Neural progenitor cell (in vitro differentiated cells): ENCODE data around the gene ANKRD60. TPM values are rescaled to one million over a fixed set of nuclear protein-coding genes. Genes with fewer than 3 reads are reported as not detected.

Experiments
- DNase-seq: peaks from one replicate; pipeline ENCODE4 v3.0.0-alpha.2; 2016; ENCODE audit warnings: low spot score
- H2AFZ ChIP-seq: fragments of 200-600 bp; sonication (generic); replicated peaks from 2 replicates; pipeline ENCODE4 v1.6.1; 2016; ENCODE audit warnings: antibody characterized with exemption
- H3F3A ChIP-seq: fragments of 200-600 bp; sonication (generic); 2 replicates; pipeline ENCODE4 v1.6.1; 2016; ENCODE audit warnings: antibody characterized with exemption, low read depth
- H3K27ac ChIP-seq: fragments of 200-600 bp; sonication (generic); 2 replicates; pipeline ENCODE4 v1.5.1; 2016; ENCODE audit warnings: mild to moderate bottlenecking
- H3K27me3 ChIP-seq: fragments of 200-600 bp; sonication (generic); 2 replicates; pipeline ENCODE4 v1.6.1; 2016; ENCODE audit warnings: mild to moderate bottlenecking, moderate library complexity
- H3K36me3 ChIP-seq: fragments of 200-600 bp; sonication (generic); 2 replicates; pipeline ENCODE4 v1.5.1; 2016
- H3K4me1 ChIP-seq: fragments of 200-600 bp; sonication (generic); 2 replicates; pipeline ENCODE4 v1.6.1; 2016; ENCODE audit warnings: mixed run types
- H3K4me2 ChIP-seq: fragments of 200-600 bp; sonication (generic); 2 replicates; pipeline ENCODE4 v1.6.1; 2016
- H3K4me3 ChIP-seq: fragments of 200-600 bp; sonication (generic); 2 replicates; pipeline ENCODE4 v1.5.1; 2016
- H3K79me2 ChIP-seq: fragments of 200-600 bp; sonication (generic); 2 replicates; pipeline ENCODE4 v1.6.1; 2016; ENCODE audit warnings: low read depth
- H3K9ac ChIP-seq: fragments of 200-600 bp; sonication (generic); 2 replicates; pipeline ENCODE4 v1.6.1; 2016
- H3K9me3 ChIP-seq: fragments of 200-600 bp; sonication (generic); 2 replicates; pipeline ENCODE4 v1.5.1; 2016; ENCODE audit warnings: low read depth
- H4K20me1 ChIP-seq: fragments of 200-600 bp; sonication (generic); 2 replicates; pipeline ENCODE4 v1.6.1; 2016; ENCODE audit warnings: low read depth
- H3K27ac Mint-ChIP-seq: 3 replicates; pipeline ENCODE4 v1.8.0; 2021; ENCODE audit warnings: mixed read lengths
- H3K27me3 Mint-ChIP-seq: 2 replicates; pipeline ENCODE4 v1.8.0; 2022; ENCODE audit warnings: low read depth, mild to moderate bottlenecking, inconsistent platforms, moderate library complexity, mixed read lengths; ENCODE audit not compliant: insufficient read depth
- H3K36me3 Mint-ChIP-seq: 3 replicates; pipeline ENCODE4 v1.8.0; 2021; ENCODE audit warnings: mixed read lengths
- H3K4me1 Mint-ChIP-seq: 3 replicates; pipeline ENCODE4 v1.8.0; 2021; ENCODE audit warnings: mixed read lengths
- H3K4me3 Mint-ChIP-seq: 3 replicates; pipeline ENCODE4 v1.8.0; 2021; ENCODE audit warnings: mild to moderate bottlenecking, moderate library complexity, mixed read lengths
- H3K9me3 Mint-ChIP-seq: 3 replicates; pipeline ENCODE4 v1.8.0; 2020; ENCODE audit warnings: mixed read lengths
- CTCF ChIP-seq: fragments of 200-600 bp; sonication (generic); IDR thresholded peaks from 2 replicates; pipeline ENCODE4 v1.5.1; 2017; ENCODE audit warnings: antibody characterized with exemption, mild to moderate bottlenecking
- EZH2 ChIP-seq: fragments of 200-600 bp; sonication (generic); IDR thresholded peaks from 2 replicates; pipeline ENCODE4 v1.6.1; 2017; ENCODE audit warnings: antibody characterized with exemption, mild to moderate bottlenecking, moderate library complexity
- EZH2phosphoT487 ChIP-seq: fragments of 200-600 bp; sonication (generic); IDR thresholded peaks from 2 replicates; pipeline ENCODE4 v1.6.1; 2017; ENCODE audit warnings: antibody characterized with exemption
- total RNA-seq: library from RNA; depleted of rRNA; stranded (reverse); fragments of >200 nt; gene quantifications from 2 replicates; pipeline ENCODE4 v1.2.3, GENCODE V29; 2015; ENCODE audit warnings: low replicate concordance

ANKRD60 gene
- total RNA-seq, 1 donor from 2014 or later = not detected

- Histone ChIP-seq H3K27ac (no peak overlapping the region), H3K27me3 (no peaks in the 10 kb centered on the region), H3K9me3 (no peaks in the 10 kb centered on the region), H3K36me3 (no peaks in the 10 kb centered on the region), H3K9ac (no peak overlapping the region), H3K4me2 (no peak overlapping the region), H3K79me2 (no peaks in the 10 kb centered on the region), H4K20me1 (no peaks in the 10 kb centered on the region), H3F3A (no peaks in the 10 kb centered on the region), H2AFZ (no peak overlapping the region), H3K4me3 (no peak overlapping the region), H3K4me1 (no peaks in the 10 kb centered on the region)
- H3K4me1 Mint-ChIP-seq = no peaks in the 10 kb centered on the region
- H3K4me3 Mint-ChIP-seq = no peak overlapping the region
- H3K9me3 Mint-ChIP-seq = peaks cover 2% of the 10 kb centered on the region
- no peaks in the 10 kb centered on the region for H3K36me3 Mint-ChIP-seq
- H3K27me3 Mint-ChIP-seq = peaks cover 3% of the 10 kb centered on the region
- TF ChIP-seq CTCF (no peak), EZH2 (no peak), EZH2phosphoT487 (no peak)
- no peak for DNase-seq
- H3K27ac Mint-ChIP-seq = no peak overlapping the region
Measured at GRCh38 chr20:58202044-58202443, 26.4 kb downstream of the ANKRD60 start.

- Mint-ChIP-seq H3K36me3 (no peaks in the 10 kb centered on the region), H3K4me3 (no peak overlapping the region), H3K9me3 (peaks cover 2% of the 10 kb centered on the region), H3K27ac (no peak overlapping the region), H3K4me1 (no peaks in the 10 kb centered on the region), H3K27me3 (peaks cover 3% of the 10 kb centered on the region)
- H4K20me1 ChIP-seq = no peaks in the 10 kb centered on the region
- no peak overlapping the region for H3K4me3 ChIP-seq
- DNase-seq = no peak
- no peak overlapping the region for H3K27ac ChIP-seq
- H3K4me1 ChIP-seq = no peaks in the 10 kb centered on the region
- TF ChIP-seq EZH2 (no peak), EZH2phosphoT487 (no peak), CTCF (no peak)
- no peaks in the 10 kb centered on the region for H3K27me3 ChIP-seq
- no peaks in the 10 kb centered on the region for H3K79me2 ChIP-seq
- no peaks in the 10 kb centered on the region for H3K36me3 ChIP-seq
- no peaks in the 10 kb centered on the region for H3F3A ChIP-seq
- no peaks in the 10 kb centered on the region for H3K9me3 ChIP-seq
- no peak overlapping the region for H2AFZ ChIP-seq
- no peak overlapping the region for H3K9ac ChIP-seq
- no peak overlapping the region for H3K4me2 ChIP-seq
Measured at GRCh38 chr20:58201616-58202015, 26.8 kb downstream of the ANKRD60 start.

GRCh38 chr20:58199469-58199868 lies 29.0 kb downstream of the ANKRD60 start:
- no peak overlapping the region for H3K4me3 ChIP-seq
- no peak overlapping the region for H3K4me2 ChIP-seq
- H3K79me2 ChIP-seq = no peaks in the 10 kb centered on the region
- no peak overlapping the region for H3K4me3 Mint-ChIP-seq
- H3K27ac ChIP-seq = no peak overlapping the region
- H3K27me3 Mint-ChIP-seq = no peaks in the 10 kb centered on the region
- TF ChIP-seq EZH2phosphoT487 (no peak), EZH2 (no peak), CTCF (no peak)
- no peaks in the 10 kb centered on the region for H3K4me1 ChIP-seq
- no peaks in the 10 kb centered on the region for H3K27me3 ChIP-seq
- H3K9me3 Mint-ChIP-seq = peaks cover 2% of the 10 kb centered on the region
- H3K36me3 ChIP-seq = no peaks in the 10 kb centered on the region
- DNase-seq = no peak
- H3K9ac ChIP-seq = no peak overlapping the region
- no peaks in the 10 kb centered on the region for H3K9me3 ChIP-seq
- no peaks in the 10 kb centered on the region for H3F3A ChIP-seq
- no peak overlapping the region for H2AFZ ChIP-seq
- H3K4me1 Mint-ChIP-seq = no peaks in the 10 kb centered on the region
- no peak overlapping the region for H3K27ac Mint-ChIP-seq
- H3K36me3 Mint-ChIP-seq = no peaks in the 10 kb centered on the region
- no peaks in the 10 kb centered on the region for H4K20me1 ChIP-seq
